SK-N-MC (cell line): ENCODE data around the gene FLT1.

ENCODE experiments used
- DNase-seq: peaks from one replicate; pipeline ENCODE4 v3.0.0-alpha.2; 2011; ENCODE audit warnings: low read depth, low spot score
- H3K27ac ChIP-seq: fragments of 200-600 bp; sonication (generic); 2 replicates; pipeline ENCODE4 v1.5.1; 2016; ENCODE audit warnings: mixed run types
- H3K36me3 ChIP-seq: fragments of 200-600 bp; sonication (generic); 2 replicates; pipeline ENCODE4 v1.6.1; 2017; ENCODE audit warnings: antibody characterized with exemption, low read length, mixed read lengths; ENCODE audit not compliant: insufficient read depth
- H3K4me3 ChIP-seq: fragments of 200-600 bp; sonication (generic); 2 replicates; pipeline ENCODE4 v1.5.1; 2016
- H3K9ac ChIP-seq: fragments of 200-600 bp; sonication (generic); 2 replicates; pipeline ENCODE4 v1.8.0; 2017; ENCODE audit warnings: mixed run types, mixed read lengths; ENCODE audit not compliant: insufficient read length
- H3K9me3 ChIP-seq: fragments of 200-600 bp; sonication (generic); 2 replicates; pipeline ENCODE4 v1.6.1; 2017; ENCODE audit warnings: low read depth, mild to moderate bottlenecking, antibody characterized with exemption, low read length, moderate library complexity, mixed read lengths
- EZH2 ChIP-seq: fragments of 200-600 bp; sonication (generic); IDR thresholded peaks from one replicate; pipeline ENCODE4 v1.6.1; 2017; ENCODE audit warnings: antibody characterized with exemption
- FOXP2 ChIP-seq: optimal IDR thresholded peaks from 2 replicates; pipeline ENCODE3; 2011; ENCODE audit warnings: mild to moderate bottlenecking, moderate library complexity; ENCODE audit not compliant: insufficient read depth; ENCODE audit errors: extremely low read length, control extremely low read depth
- POLR2AphosphoS5 ChIP-seq: IDR thresholded peaks from 2 replicates; pipeline ENCODE4 v1.6.1; 2012; ENCODE audit warnings: mild to moderate bottlenecking, low read depth, low read length, borderline replicate concordance

The FLT1 gene

DNA sequence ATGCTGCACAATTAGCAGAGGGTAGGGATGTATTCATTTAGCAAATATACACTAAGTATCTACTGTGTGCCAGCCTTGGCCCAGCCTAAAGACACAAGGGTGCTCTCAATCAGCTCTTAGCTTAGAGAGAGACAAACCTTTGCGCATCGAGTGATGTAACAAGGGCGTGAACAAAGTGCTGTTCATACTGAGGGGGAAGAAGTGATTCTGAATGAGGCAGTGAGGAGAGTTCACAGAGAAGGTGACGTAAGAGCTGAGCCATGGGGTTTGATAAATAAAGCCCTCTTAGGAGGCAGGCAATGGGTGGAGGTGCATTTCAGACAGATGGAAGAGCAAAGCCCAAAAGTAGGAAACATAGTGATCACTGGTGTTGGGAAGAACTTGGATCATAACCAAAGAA lies 68.5 kb downstream of the FLT1 start:
- H3K36me3 ChIP-seq: no peaks in the 10 kb centered on the region
- H3K9ac ChIP-seq: no peak overlapping the region
- H3K9me3 ChIP-seq: no peaks in the 10 kb centered on the region
- no peak for DNase-seq
- no peak overlapping the region for H3K27ac ChIP-seq
- no peak for TF ChIP-seq EZH2
- TF ChIP-seq POLR2AphosphoS5: no peak
- TF ChIP-seq FOXP2: no peak
- no peak overlapping the region for H3K4me3 ChIP-seq

GRCh38 chr13:28425793-28426192 lies 69.1 kb downstream of the FLT1 start:
- Histone ChIP-seq H3K9me3 (no peaks in the 10 kb centered on the region), H3K4me3 (no peak overlapping the region), H3K27ac (no peak overlapping the region), H3K36me3 (no peaks in the 10 kb centered on the region), H3K9ac (no peak overlapping the region)
- TF ChIP-seq EZH2 (no peak), POLR2AphosphoS5 (no peak), FOXP2 (no peak)
- no peak for DNase-seq

- no peak for DNase-seq
- Histone ChIP-seq H3K9me3 (no peaks in the 10 kb centered on the region), H3K9ac (no peak overlapping the region), H3K27ac (no peak overlapping the region), H3K36me3 (no peaks in the 10 kb centered on the region), H3K4me3 (no peak overlapping the region)
- TF ChIP-seq FOXP2 (no peak), EZH2 (no peak), POLR2AphosphoS5 (no peak)
These were observed 70.4 kb downstream of the FLT1 start for GRCh38 chr13:28424541-28424940.

GRCh38 chr13:28423010-28423409 lies 71.9 kb downstream of the FLT1 start:
- H3K9me3 ChIP-seq: no peaks in the 10 kb centered on the region
- no peak overlapping the region for H3K4me3 ChIP-seq
- H3K36me3 ChIP-seq: no peaks in the 10 kb centered on the region
- DNase-seq: no peak
- no peak overlapping the region for H3K27ac ChIP-seq
- no peak overlapping the region for H3K9ac ChIP-seq
- no peak for TF ChIP-seq POLR2AphosphoS5
- no peak for TF ChIP-seq EZH2
- TF ChIP-seq FOXP2: no peak

GRCh38 chr13:28421676-28422410 lies 73.1 kb downstream of the FLT1 start:
- H3K4me3 ChIP-seq: no peak overlapping the region
- no peak overlapping the region for H3K9ac ChIP-seq

GRCh38 chr13:28420704-28421103 lies 74.2 kb downstream of the FLT1 start:
- Histone ChIP-seq H3K9me3 (no peaks in the 10 kb centered on the region), H3K36me3 (no peaks in the 10 kb centered on the region), H3K9ac (no peak overlapping the region), H3K4me3 (no peak overlapping the region), H3K27ac (no peak overlapping the region)
- TF ChIP-seq EZH2 (no peak), POLR2AphosphoS5 (no peak), FOXP2 (no peak)
- DNase-seq: no peak

More at GRCh38 chr13:28421676-28422410, 73.1 kb downstream of the FLT1 start:
- H3K9me3 ChIP-seq: no peaks in the 10 kb centered on the region
- H3K36me3 ChIP-seq: no peaks in the 10 kb centered on the region
- H3K27ac ChIP-seq: no peak overlapping the region
- no peak for DNase-seq
- TF ChIP-seq POLR2AphosphoS5 (no peak), FOXP2 (no peak), EZH2 (no peak)

DNA sequence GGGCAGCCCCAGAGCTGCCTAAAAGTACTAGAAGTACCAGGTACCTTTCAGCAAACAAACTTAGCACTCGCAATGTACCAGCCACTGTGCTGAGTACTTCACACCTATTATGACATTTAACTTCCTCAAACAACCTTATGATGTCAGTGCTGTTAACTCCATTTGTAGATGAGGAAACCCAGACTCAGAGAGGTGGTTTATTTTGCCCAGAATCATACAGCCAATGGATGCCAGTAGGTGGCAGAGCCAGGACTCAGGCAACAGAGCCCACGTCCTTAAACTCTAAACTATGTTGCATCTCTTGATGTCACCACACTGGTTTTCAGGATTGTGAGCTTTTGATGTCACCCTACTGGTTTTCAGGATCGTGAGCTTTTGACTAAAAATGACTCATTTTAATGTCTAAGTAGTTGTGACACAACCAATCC lies 78.9 kb downstream of the FLT1 start:
- Histone ChIP-seq H3K9ac (no peak overlapping the region), H3K36me3 (no peaks in the 10 kb centered on the region)

DNA sequence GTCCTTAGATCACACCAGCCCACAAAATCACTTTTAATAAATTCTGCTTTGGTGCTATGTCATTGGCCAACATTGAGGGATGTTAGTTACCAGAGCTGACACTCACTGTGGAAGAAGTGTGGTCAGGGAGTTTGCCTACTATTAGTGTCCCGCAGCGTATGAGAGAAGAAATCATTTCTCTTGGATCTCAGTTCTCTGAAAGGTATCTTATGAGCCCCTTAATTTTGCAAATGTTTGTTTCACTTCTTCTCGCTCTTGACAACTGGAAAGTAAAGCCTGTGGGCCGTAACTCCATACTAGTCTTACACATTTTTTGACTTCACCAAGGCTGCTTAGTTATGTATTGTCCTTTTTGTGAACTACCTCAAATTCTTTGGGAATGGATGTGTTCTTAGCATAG lies 80.9 kb downstream of the FLT1 start:
- Histone ChIP-seq H3K4me3 (no peak overlapping the region), H3K36me3 (no peaks in the 10 kb centered on the region), H3K9ac (no peak overlapping the region), H3K27ac (no peak overlapping the region), H3K9me3 (no peaks in the 10 kb centered on the region)
- TF ChIP-seq EZH2 (no peak), FOXP2 (no peak), POLR2AphosphoS5 (no peak)
- DNase-seq: no peak

More for the DNA sequence above, 78.9 kb downstream of the FLT1 start:
- no peak overlapping the region for H3K4me3 ChIP-seq
- no peaks in the 10 kb centered on the region for H3K9me3 ChIP-seq
- TF ChIP-seq POLR2AphosphoS5: no peak
- no peak for TF ChIP-seq EZH2
- TF ChIP-seq FOXP2: no peak
- no peak overlapping the region for H3K27ac ChIP-seq
- no peak for DNase-seq

DNA sequence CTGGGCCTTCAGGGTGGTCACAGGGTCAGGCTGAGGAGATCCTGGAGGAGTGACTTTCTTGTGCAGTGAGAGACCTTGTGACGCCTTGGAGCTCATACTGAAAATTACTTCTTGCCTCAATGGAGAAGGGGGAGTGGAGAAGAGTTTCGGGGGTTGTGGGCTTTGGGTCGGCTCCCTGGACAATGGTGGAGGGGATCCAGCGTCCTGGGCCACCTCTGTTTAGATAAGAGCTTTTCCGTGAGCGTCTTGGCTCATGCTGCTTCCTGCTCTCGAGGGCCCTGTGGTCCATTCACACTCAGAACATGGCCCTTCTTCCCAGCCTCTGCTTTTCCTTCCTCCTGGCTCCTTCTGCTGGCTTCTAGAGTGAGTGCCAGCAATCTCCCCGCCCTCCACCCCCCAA lies 81.9 kb downstream of the FLT1 start:
- Histone ChIP-seq H3K9me3 (no peaks in the 10 kb centered on the region), H3K27ac (no peak overlapping the region), H3K4me3 (no peak overlapping the region), H3K9ac (no peak overlapping the region), H3K36me3 (no peaks in the 10 kb centered on the region)
- no peak for DNase-seq
- TF ChIP-seq FOXP2 (no peak), POLR2AphosphoS5 (no peak), EZH2 (no peak)
